Measurements from ENCODE around the gene SHFL. TPM values are rescaled to one million over a fixed set of nuclear protein-coding genes. Genes with fewer than 3 reads are reported as not detected.
A peak's percentile ranks its signal among the peaks of the same experiment; 100 is the strongest.

Gene SHFL
- total RNA-seq, 1 experiment from 2014 or later: 18.5 TPM

GRCh38 chr19:10096615-10096963, 10.5 kb downstream of the SHFL start:
- Histone ChIP-seq H3K9ac (ENCODE audit: low read length) (peak overlapping the region; percentile 54), H4K20me1 (ENCODE audit: insufficient read depth) (no peaks in the 10 kb centered on the region), H3K4me1 (ENCODE audit: control insufficient read depth in 1 of 2, insufficient read depth in 2 of 2, low read length in 2 of 2) (peaks cover 11 to 16% of the 10 kb centered on the region in 2 experiments), H3K9me3 (ENCODE audit: control insufficient read depth in 1 of 2, insufficient read depth in 1 of 2, low read depth in 1 of 2, low read length in 2 of 2) (no peaks in the 10 kb centered on the region), H3K27me3 (ENCODE audit: insufficient read depth, low read length) (no peaks in the 10 kb centered on the region), H3K36me3 (ENCODE audit: control insufficient read depth in 1 of 2, insufficient read depth in 2 of 2, low read length in 2 of 2) (no peaks in the 10 kb centered on the region), H2AFZ (ENCODE audit: low read depth, low read length, poor library complexity, severe bottlenecking) (no peak overlapping the region), H3K27ac (ENCODE audit: low read depth, low read length) (peak overlapping the region; percentile 44; the same call in 1 of the 2 replicates), H3K79me2 (ENCODE audit: insufficient read depth, low read length) (no peaks in the 10 kb centered on the region), H3K9me2 (ENCODE audit: insufficient read depth) (no peaks in the 10 kb centered on the region), H3K4me2 (ENCODE audit: low read length) (peak overlapping the region; percentile 56), H3K4me3 (replicated peaks in 1 of 2; ENCODE audit: low read depth in 1 of 2, low read length in 2 of 2) (no peak overlapping the region)
- ATAC-seq (no peak), DNase-seq (ENCODE audit: low read depth, low spot score) (no peak)
- CTCF ChIA-PET: interaction anchor here (0.6 to 1.9 kb wide), 7 partner anchors 9 to 166 kb away, joined by 3 to 9 read pairs (median 4); partner anchors contain the start of gene PPAN
- no peak for TF ChIP-seq EZH2phosphoT487 (IDR thresholded peaks at IDR 0.05; ENCODE audit: borderline replicate concordance)
- no peak for TF ChIP-seq ZNF274 (IDR thresholded peaks at IDR 0.05; ENCODE audit: low read depth, low read length)
- TF ChIP-seq RAD21 (IDR thresholded peaks at IDR 0.05; ENCODE audit: low read depth): no peak
- TF ChIP-seq MAX (IDR thresholded peaks at IDR 0.05): no peak
- TF ChIP-seq CBX3 (IDR thresholded peaks at IDR 0.05; ENCODE audit: low read depth): no peak
- no peak for TF ChIP-seq POLR2AphosphoS5 (IDR thresholded peaks at IDR 0.05; ENCODE audit: low read depth, low read length)
- TF ChIP-seq, protein P1, sequence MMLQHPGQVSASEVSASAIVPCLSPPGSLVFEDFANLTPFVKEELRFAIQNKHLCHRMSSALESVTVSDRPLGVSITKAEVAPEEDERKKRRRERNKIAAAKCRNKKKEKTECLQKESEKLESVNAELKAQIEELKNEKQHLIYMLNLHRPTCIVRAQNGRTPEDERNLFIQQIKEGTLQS (IDR thresholded peaks at IDR 0.05): no peak
- no peak for TF ChIP-seq SRF (IDR thresholded peaks at IDR 0.05; ENCODE audit: low read depth)
- TF ChIP-seq, protein P2, sequence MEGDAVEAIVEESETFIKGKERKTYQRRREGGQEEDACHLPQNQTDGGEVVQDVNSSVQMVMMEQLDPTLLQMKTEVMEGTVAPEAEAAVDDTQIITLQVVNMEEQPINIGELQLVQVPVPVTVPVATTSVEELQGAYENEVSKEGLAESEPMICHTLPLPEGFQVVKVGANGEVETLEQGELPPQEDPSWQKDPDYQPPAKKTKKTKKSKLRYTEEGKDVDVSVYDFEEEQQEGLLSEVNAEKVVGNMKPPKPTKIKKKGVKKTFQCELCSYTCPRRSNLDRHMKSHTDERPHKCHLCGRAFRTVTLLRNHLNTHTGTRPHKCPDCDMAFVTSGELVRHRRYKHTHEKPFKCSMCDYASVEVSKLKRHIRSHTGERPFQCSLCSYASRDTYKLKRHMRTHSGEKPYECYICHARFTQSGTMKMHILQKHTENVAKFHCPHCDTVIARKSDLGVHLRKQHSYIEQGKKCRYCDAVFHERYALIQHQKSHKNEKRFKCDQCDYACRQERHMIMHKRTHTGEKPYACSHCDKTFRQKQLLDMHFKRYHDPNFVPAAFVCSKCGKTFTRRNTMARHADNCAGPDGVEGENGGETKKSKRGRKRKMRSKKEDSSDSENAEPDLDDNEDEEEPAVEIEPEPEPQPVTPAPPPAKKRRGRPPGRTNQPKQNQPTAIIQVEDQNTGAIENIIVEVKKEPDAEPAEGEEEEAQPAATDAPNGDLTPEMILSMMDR (IDR thresholded peaks at IDR 0.05 in 2 of 3, conservative IDR thresholded peaks at IDR 0.05 in 1 of 3; ENCODE audit: borderline replicate concordance in 1 of 3, insufficient read depth in 1 of 3, low read depth in 2 of 3, low read length in 2 of 3): no peak
- TF ChIP-seq REST (IDR thresholded peaks at IDR 0.05; ENCODE audit: low read depth): no peak
- TF ChIP-seq EZH2 (IDR thresholded peaks at IDR 0.05): no peak
- TF ChIP-seq ZFX (IDR thresholded peaks at IDR 0.05): no peak; the same call in 1 of the 2 replicates
- TF ChIP-seq EGR1 (IDR thresholded peaks at IDR 0.05; ENCODE audit: low read depth): no peak
- TF ChIP-seq SP1 (IDR thresholded peaks at IDR 0.05; ENCODE audit: low read depth): no peak
- no peak for TF ChIP-seq YY1 (IDR thresholded peaks at IDR 0.05; ENCODE audit: extremely low read depth, insufficient replicate concordance, low read depth, low read length)
- POLR2A ChIA-PET: interaction anchor here (0.8 to 1.2 kb wide), 3 partner anchors 8 to 154 kb away, joined by 3 to 14 read pairs (median 5); partner anchors contain the start of gene PPAN
- RAD21 ChIA-PET (ENCODE audit: low non-redundant PET in 1 of 2, low total read pairs in 2 of 2, uncharacterized antibody in 2 of 2, unreplicated experiment in 2 of 2): no interaction called here
- no TSS peak for BruUV-seq (replicated peaks)
- intact Hi-C loops (cut with micrococcal nuclease): loop anchor here (5.0 kb wide), 1 partner anchor 164 kb away; no protein-coding TSS in a partner anchor
